Activated T-helper 1 cell treated with anti-CD3 and anti-CD28 coated beads, Interleukin-2, amount 50 U/mL, for 16 hours (primary cell): ENCODE data around the gene PTPRM.

Source experiments
- DNase-seq, 2 donors: peaks; one replicate each; pipeline ENCODE4 v3.0.0-alpha.2; 2020; ENCODE audit warnings: low read depth in 1 of 2, low spot score in 1 of 2

The PTPRM gene

GRCh38 chr18:8260827-8261226, 693.7 kb downstream of the PTPRM start:
- DNase-seq = no peak

- DNase-seq = no peak
Observed at GRCh38 chr18:8261651-8262091, 694.6 kb downstream of the PTPRM start.

DNA sequence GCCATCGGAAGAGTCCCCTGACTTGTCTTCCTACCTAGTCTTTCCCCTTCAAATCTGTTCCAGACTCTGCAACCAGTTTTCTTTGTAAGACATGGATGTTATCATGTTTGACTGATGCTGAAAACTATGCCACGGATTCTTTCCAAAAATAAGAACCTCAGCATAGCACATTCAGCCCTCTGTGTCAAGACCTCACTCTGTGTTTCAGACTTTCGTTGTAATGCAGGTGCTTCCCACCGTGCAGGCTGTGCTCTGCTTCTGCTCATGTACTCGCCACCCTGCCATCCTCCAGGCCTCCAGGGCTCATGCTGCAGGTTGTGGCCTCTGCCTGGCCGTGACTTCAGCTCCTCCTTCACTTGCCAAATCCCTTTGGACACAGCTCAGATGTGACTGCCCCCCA, 695.1 kb downstream of the PTPRM start:
- no peak for DNase-seq

DNA sequence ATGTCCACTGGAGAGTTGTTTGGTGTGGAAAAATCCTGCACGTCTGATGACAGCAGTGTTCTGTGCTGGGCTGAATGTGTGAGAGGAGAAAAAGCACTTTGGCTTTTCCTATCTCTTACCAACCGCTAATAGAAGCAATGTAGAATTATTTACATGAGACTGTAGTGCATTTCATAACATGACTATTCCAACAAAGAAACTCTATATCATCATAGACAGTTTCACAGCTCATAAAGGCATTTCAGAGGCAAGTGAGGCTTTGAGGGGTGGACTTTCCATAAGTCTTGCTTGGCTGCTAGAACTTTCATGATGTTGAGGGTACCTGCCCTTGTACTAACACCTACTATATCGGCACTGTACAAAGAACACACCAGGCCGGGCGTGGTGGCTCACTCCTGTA, 697.0 kb downstream of the PTPRM start:
- no peak for DNase-seq

- no peak for DNase-seq
Observed at GRCh38 chr18:8264861-8265411, 697.8 kb downstream of the PTPRM start.

- no peak for DNase-seq
Observed at GRCh38 chr18:8272254-8272653, 705.1 kb downstream of the PTPRM start.

GRCh38 chr18:8274370-8274769, 707.3 kb downstream of the PTPRM start:
- DNase-seq = no peak

- no peak for DNase-seq
Observed at GRCh38 chr18:8276406-8276805, 709.3 kb downstream of the PTPRM start.

GRCh38 chr18:8277270-8277669, 710.2 kb downstream of the PTPRM start:
- no peak for DNase-seq

DNA sequence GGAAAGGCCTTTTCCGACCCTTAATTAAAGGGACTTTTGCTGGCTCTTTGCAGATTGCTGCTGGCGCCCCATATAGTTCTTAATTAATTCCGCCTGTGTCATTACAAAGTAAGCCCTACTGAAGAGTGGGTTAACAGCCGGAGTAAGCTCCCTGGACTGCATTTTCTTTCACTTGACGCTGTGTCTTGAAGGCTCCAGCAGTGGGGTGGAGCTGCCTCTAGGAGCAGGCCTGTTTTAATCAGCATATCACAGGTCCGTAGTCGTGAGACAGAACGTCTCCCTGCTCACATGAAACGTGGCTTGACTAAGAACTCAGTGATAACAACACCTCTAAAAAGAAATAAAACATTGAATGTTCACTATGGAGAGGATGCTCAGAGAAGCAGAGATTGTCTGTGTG, 712.2 kb downstream of the PTPRM start:
- no peak for DNase-seq

DNA sequence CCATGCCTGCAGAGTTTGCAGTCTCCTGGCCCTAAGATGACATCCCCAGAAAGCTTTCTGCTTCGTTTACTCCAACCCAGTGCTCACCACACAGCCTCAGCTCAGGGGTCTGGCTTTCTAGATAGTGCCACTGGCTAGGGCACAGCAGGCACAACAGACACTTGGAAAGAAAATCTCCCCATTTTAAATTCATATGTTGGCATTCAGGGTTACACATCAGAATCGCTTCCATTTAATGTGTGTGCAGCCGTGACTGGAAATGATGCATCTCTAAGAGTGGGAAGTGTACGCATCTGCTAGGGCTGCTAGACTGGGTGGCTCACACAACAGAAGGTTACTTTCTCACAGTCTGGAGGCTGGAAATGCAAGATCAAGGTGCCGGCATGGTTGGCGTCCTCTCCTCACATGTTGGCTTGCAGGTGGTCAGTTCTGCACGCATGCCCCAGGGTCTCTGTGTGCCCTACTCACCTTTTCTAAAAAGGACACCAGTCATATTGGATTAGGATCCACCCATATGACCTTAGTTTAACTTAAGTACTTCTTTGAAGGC, 712.7 kb downstream of the PTPRM start:
- DNase-seq = no peak

GRCh38 chr18:8283891-8284585, 716.9 kb downstream of the PTPRM start:
- DNase-seq = no peak

GRCh38 chr18:8286303-8286702, 719.2 kb downstream of the PTPRM start:
- no peak for DNase-seq

- DNase-seq = no peak
Observed at GRCh38 chr18:8287196-8287885, 720.2 kb downstream of the PTPRM start.

DNA sequence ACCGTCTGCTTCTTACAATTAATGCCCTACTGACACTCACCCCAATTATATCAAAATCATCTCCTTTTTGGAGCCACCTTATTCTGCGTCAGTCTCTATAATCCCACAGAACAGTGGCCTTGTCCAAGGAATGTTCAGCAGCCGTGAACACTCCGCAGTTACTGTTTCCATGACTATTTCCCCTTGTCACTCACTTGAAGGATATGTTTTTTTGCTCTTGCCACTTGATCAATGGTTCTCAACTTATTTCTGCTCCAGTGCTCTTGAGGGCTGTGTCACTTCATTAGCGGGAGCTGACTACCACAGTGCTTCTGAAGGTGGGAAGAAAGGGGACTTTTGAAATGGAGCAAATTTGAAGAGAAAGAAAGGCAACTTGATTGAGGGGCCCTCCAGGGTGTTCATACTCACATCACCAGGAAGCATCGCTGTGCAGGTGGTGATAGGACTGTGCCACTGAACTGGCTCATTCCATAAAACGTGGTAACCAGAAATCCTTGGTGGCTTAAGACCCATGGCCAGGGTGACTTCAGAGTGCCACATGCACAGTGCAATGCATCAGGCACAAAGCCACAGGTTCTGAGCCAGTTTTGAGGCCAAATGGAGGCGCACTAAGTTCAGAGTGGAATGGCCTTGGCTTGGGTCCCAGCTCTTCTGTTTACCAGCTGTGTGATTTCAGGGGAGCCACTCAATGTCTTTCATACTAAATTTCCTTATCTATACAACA, 721.5 kb downstream of the PTPRM start:
- no peak for DNase-seq

DNA sequence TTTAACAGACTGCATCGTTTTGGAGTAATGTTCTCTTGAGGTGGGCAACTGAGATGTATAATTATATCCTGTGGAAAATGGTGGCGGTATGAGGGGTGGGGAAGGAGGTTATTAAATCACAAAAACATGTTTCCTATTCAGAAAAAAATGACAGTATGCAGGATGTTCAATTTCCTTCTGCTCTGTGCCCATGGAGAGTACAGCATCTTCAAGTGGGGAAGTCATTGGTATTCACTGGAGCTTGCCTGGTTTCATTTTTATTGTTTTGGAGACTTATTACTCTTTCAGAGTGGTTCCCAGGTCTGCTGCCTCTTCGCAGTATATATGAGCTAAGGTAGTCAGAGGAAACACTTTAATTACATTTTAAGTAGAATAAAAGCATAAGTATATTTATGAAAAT, 723.3 kb downstream of the PTPRM start:
- no peak for DNase-seq

DNA sequence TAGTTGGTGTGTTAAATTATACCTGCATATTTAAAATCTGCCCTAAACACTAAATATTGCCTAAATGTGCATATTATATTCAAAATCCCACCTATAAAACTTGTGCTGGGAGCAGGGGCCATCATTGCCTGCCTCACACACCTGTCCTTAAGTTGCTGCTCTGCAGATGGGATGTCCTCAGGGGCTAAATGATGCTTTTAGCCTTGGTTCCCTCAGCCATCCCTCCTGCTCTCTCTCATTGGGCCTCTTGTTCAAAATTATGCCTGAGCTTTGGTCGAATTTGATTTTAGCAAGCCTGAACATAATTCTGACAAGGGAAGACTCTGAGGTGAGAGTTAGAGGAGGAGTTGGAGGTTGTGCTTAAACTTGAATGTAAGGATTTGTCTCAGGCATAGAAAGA, 723.8 kb downstream of the PTPRM start:
- DNase-seq = no peak

- DNase-seq = no peak
Observed at GRCh38 chr18:8293184-8293583, 726.1 kb downstream of the PTPRM start.

DNA sequence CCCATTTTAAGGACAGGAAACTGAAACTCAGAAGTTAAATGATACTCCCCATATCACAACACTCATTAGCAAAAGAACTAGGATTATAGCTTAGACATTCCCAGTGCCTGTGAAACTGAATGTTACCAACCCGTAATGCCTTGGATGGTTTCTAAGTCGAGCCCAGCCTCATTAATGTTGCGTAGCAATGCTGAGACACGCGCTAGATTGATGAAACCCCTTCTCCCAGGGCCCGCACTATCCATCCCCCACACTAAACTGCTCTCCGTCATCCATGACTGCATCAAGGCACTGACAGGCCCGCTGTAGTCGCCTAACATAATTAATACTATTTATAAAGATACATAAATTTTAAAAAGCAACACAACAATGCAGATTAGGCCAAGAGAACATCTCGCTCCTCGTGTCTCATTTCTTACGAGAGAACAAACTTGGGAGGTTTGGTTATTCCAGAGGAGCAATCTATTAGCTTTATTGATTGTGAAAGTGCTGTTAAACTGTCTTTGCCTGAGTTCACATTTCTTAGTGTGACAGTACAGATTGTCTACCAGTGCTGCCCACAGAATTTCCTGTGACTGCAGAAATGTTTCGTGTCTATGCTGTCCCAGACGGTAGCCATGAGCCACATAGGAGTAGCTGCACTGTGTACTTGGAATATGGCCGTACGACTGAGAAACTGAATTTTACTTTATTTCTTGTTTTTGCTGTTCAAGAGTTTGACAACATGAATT, 729.9 kb downstream of the PTPRM start:
- DNase-seq = no peak

GRCh38 chr18:8298186-8298585, 731.1 kb downstream of the PTPRM start:
- no peak for DNase-seq
